K562 (cell line): ENCODE data around the gene YES1. TPM values are rescaled to one million over a fixed set of nuclear protein-coding genes. Genes with fewer than 3 reads are reported as not detected.

Source experiments
- ATF1 ChIP-seq, 2 experiments: fragments of 450-650 bp in 1 of 2; IDR thresholded peaks; 2 replicates each; pipeline ENCODE4 v1.6.1; 2016; ENCODE audit warnings: missing compliant biosample characterization in 1 of 2, missing genetic modification characterization in 1 of 2
- DIDO1 ChIP-seq: fragments of 450-650 bp; IDR thresholded peaks from 2 replicates; pipeline ENCODE4 v1.6.1; 2016; ENCODE audit warnings: low read depth, missing biosample characterization, missing genetic modification characterization
- FOXK2 ChIP-seq, 2 experiments: fragments of 450-650 bp; IDR thresholded peaks in 1 of 2; conservative IDR thresholded peaks in 1 of 2; 2 replicates each; pipeline ENCODE4 v1.6.1; 2016; ENCODE audit warnings: low read depth in 2 of 2, mild to moderate bottlenecking in 1 of 2
- GABPB2 ChIP-seq: fragments of 250-450 bp; sonication (Bioruptor Pico); conservative IDR thresholded peaks from 2 replicates; pipeline ENCODE4 v1.5.1; 2021; ENCODE audit warnings: mild to moderate bottlenecking
- GTF2E2 ChIP-seq: fragments of 200-800 bp; sonication (Bioruptor generic); IDR thresholded peaks from 2 replicates; pipeline ENCODE4 v1.6.1; 2016; ENCODE audit warnings: missing genetic modification characterization, missing compliant biosample characterization
- HDAC6 ChIP-seq: IDR thresholded peaks from 2 replicates; pipeline ENCODE4 v1.6.1; 2012; ENCODE audit warnings: low read depth, mild to moderate bottlenecking, control low read depth, inconsistent platforms, low read length, moderate library complexity
- HNRNPK ChIP-seq: fragments of 200-400 bp; formaldehyde crosslinking; IDR thresholded peaks from one replicate; pipeline ENCODE4 v1.6.1; 2018; ENCODE audit warnings: mild to moderate bottlenecking, low read depth, low read length; ENCODE audit not compliant: poor library complexity, severe bottlenecking
- JUNB ChIP-seq: fragments of 450-650 bp; formaldehyde crosslinking; conservative IDR thresholded peaks from 2 replicates; pipeline ENCODE4 v1.4.0; 2020; ENCODE audit warnings: mild to moderate bottlenecking
- KAT7 ChIP-seq: sonication (generic); formaldehyde crosslinking; IDR thresholded peaks from 2 replicates; pipeline ENCODE4 v1.8.0; 2022; ENCODE audit warnings: missing genetic modification reagents, mild to moderate bottlenecking, borderline replicate concordance
- NR1H2 ChIP-seq: sonication (generic); formaldehyde crosslinking; IDR thresholded peaks from 2 replicates; pipeline ENCODE4 v1.4.0; 2020; ENCODE audit warnings: mild to moderate bottlenecking, missing genetic modification reagents
- OTX1 ChIP-seq: fragments of 450-650 bp; formaldehyde crosslinking; IDR thresholded peaks from 2 replicates; pipeline ENCODE4 v1.4.0; 2022; ENCODE audit warnings: mild to moderate bottlenecking
- PHF21A ChIP-seq: fragments of 450-650 bp; IDR thresholded peaks from 2 replicates; pipeline ENCODE4 v1.6.1; 2017; ENCODE audit warnings: low read depth, borderline replicate concordance
- RNF2 ChIP-seq: sonication (generic); IDR thresholded peaks from 2 replicates; pipeline ENCODE4 v1.6.1; 2016
- SLC30A9 ChIP-seq: fragments of 250-450 bp; sonication (Bioruptor Pico); IDR thresholded peaks from 2 replicates; pipeline ENCODE4 v1.8.0; 2022; ENCODE audit warnings: mild to moderate bottlenecking, moderate library complexity
- TAF15 ChIP-seq: fragments of 200-400 bp; formaldehyde crosslinking; IDR thresholded peaks from 2 replicates; pipeline ENCODE4 v1.6.1; 2017; ENCODE audit warnings: mild to moderate bottlenecking, low read depth, low read length, moderate library complexity
- ZNF431 ChIP-seq: sonication (generic); formaldehyde crosslinking; IDR thresholded peaks from 2 replicates; pipeline ENCODE4 v1.8.0; 2022; ENCODE audit warnings: mild to moderate bottlenecking, missing genetic modification reagents
- ZNF561 ChIP-seq: fragments of 450-650 bp; formaldehyde crosslinking; conservative IDR thresholded peaks from 2 replicates; pipeline ENCODE4 v1.4.0; 2020; ENCODE audit warnings: mild to moderate bottlenecking, moderate library complexity
- ZNF668 ChIP-seq: fragments of 250-450 bp; sonication (Bioruptor Pico); IDR thresholded peaks from 2 replicates; pipeline ENCODE4 v1.8.0; 2022; ENCODE audit warnings: mild to moderate bottlenecking, inconsistent platforms
- polyA plus RNA-seq, 8 experiments: library from polyadenylated mRNA; depleted of rRNA in 4 of 8; stranded (reverse) in 5 of 8; unstranded in 3 of 8; fragments of >200 nt; fragmentation: Nextera tagmentation in 2 of 8; fragmentation: Illumina TruSeq in 1 of 8; extraction: Ambion mirVana in 2 of 8; extraction: Trizol in 1 of 8; gene quantifications; 2 replicates each; pipeline versions ENCODE4 v1.2.1 to v1.2.3, GENCODE V29; 2011 to 2014; ENCODE audit warnings: inconsistent platforms in 1 of 8, missing spikeins in 1 of 8
- total RNA-seq, 7 experiments: library from RNA; depleted of rRNA in 6 of 7; stranded (reverse); fragments of >200 nt in 6 of 7; fragmentation: Illumina TruSeq in 2 of 7; extraction: Trizol in 2 of 7; gene quantifications; 2 replicates each; pipeline versions ENCODE4 v1.2.1 to v1.2.3, GENCODE V29; 2011 to 2021; ENCODE audit warnings: low replicate concordance in 1 of 7
- TF ChIP-seq, protein P1 (sequence below): fragments of 250-450 bp; sonication (Bioruptor Pico); IDR thresholded peaks from 2 replicates; pipeline ENCODE4 v1.8.0; 2022; ENCODE audit warnings: moderate library complexity, mild to moderate bottlenecking, inconsistent platforms
- TF ChIP-seq, protein P2 (sequence below): fragments of 450-650 bp; IDR thresholded peaks from 2 replicates; pipeline ENCODE4 v1.6.1; 2017; ENCODE audit warnings: antibody characterized with exemption
- TF ChIP-seq, protein P3 (sequence below): sonication (generic); formaldehyde crosslinking; IDR thresholded peaks from 2 replicates; pipeline ENCODE4 v1.8.0; 2022; ENCODE audit warnings: mild to moderate bottlenecking, low read depth, missing genetic modification reagents
- TF ChIP-seq, protein P4 (sequence below): fragments of 150-350 bp; conservative IDR thresholded peaks from 2 replicates; pipeline ENCODE4 v1.6.1; 2014; ENCODE audit warnings: low read length

YES1 gene
- total and polyA plus RNA-seq, 9 of the 15 experiments (the other 6 are each of a cell fraction or from before 2014, with no cell fraction given): 37.2 to 115 (median 77.7) TPM

DNA sequence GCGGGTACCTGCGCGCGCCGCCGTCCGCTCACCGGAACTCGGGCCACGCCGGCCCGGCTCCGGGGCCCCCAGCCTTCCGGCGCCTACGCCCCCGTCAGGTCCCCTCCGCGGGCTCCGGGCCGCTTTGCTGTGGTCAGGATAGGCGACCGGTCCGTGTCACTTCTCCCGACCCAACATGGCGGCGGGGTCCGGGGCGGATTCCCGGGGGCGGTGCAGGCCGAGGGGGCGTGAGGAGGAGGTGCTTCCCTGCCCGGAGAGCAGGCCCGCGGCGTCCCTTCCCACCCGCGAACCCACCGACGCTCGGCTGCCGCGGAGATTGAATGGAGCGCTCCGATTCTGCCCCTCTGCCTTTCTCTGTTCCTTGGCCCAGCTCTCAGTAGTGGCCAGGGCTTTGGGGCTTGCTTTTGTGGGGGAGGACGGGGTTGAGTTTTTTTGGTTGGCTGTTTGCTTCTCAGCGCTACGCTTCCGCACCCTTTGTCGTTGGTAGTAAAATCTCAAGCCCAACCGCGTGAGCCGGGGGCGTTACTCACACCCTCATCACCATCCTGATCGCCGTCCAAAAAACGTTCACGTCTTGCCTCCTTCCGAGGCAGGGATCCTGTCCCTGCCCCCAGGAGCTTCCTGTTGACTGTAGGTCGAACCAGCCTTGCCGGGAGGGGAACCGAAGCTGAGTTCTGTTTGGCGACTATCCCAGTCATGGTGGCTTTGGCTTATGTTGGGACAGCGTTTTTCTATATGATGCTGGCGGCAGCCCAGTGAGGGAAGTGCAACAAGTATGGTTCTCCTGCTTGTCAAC is 532 bp upstream of the YES1 start (continued):
- peak in 1 of 2 experiments; percentile 80; a peak in 2 of 4 replicates for TF ChIP-seq FOXK2 (conservative IDR thresholded peaks at IDR 0.05 in 1 of 2, IDR thresholded peaks at IDR 0.05 in 1 of 2; ENCODE audit: low read depth in 2 of 2)
- TF ChIP-seq GABPB2: no peak
- TF ChIP-seq DIDO1 (tag): no peak
- no peak for TF ChIP-seq HDAC6
- TF ChIP-seq, protein P1, sequence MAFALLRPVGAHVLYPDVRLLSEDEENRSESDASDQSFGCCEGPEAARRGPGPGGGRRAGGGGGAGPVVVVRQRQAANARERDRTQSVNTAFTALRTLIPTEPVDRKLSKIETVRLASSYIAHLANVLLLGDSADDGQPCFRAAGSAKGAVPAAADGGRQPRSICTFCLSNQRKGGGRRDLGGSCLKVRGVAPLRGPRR (CRISPR knock-in tag): no peak
- no peak for TF ChIP-seq TAF15
- TF ChIP-seq SLC30A9 (CRISPR knock-in tag): no peak
- TF ChIP-seq HNRNPK: peak; percentile 61
- no peak for TF ChIP-seq ATF1 (CRISPR knock-in tag; IDR thresholded peaks at IDR 0.05)
- TF ChIP-seq ATF1 (tag; IDR thresholded peaks at IDR 0.05): peak; percentile 74
- TF ChIP-seq KAT7: peak; percentile 65; the same call in 1 of the 2 replicates
- no peak for TF ChIP-seq PHF21A
- TF ChIP-seq ZNF561 (CRISPR knock-in tag): no peak
- peak; percentile 82; the same call in 1 of the 2 replicates for TF ChIP-seq ZNF431 (CRISPR knock-in tag)
- peak; percentile 86; the same call in 1 of the 2 replicates for TF ChIP-seq RNF2
- 0 out of 2 replicates have a peak, but pooled peaks have one; percentile 23 for TF ChIP-seq JUNB
- 0 out of 2 replicates have a peak, but pooled peaks have one; percentile 78 for TF ChIP-seq NR1H2
- TF ChIP-seq, protein P2, sequence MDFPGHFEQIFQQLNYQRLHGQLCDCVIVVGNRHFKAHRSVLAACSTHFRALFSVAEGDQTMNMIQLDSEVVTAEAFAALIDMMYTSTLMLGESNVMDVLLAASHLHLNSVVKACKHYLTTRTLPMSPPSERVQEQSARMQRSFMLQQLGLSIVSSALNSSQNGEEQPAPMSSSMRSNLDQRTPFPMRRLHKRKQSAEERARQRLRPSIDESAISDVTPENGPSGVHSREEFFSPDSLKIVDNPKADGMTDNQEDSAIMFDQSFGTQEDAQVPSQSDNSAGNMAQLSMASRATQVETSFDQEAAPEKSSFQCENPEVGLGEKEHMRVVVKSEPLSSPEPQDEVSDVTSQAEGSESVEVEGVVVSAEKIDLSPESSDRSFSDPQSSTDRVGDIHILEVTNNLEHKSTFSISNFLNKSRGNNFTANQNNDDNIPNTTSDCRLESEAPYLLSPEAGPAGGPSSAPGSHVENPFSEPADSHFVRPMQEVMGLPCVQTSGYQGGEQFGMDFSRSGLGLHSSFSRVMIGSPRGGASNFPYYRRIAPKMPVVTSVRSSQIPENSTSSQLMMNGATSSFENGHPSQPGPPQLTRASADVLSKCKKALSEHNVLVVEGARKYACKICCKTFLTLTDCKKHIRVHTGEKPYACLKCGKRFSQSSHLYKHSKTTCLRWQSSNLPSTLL: no peak
- TF ChIP-seq, protein P3, sequence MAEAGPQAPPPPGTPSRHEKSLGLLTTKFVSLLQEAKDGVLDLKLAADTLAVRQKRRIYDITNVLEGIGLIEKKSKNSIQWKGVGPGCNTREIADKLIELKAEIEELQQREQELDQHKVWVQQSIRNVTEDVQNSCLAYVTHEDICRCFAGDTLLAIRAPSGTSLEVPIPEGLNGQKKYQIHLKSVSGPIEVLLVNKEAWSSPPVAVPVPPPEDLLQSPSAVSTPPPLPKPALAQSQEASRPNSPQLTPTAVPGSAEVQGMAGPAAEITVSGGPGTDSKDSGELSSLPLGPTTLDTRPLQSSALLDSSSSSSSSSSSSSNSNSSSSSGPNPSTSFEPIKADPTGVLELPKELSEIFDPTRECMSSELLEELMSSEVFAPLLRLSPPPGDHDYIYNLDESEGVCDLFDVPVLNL (CRISPR knock-in tag): no peak; the same call in 1 of the 2 replicates
- TF ChIP-seq GTF2E2 (tag): no peak
- TF ChIP-seq OTX1 (CRISPR knock-in tag): peak; percentile 87
- no peak for TF ChIP-seq ZNF668
- TF ChIP-seq, protein P4, sequence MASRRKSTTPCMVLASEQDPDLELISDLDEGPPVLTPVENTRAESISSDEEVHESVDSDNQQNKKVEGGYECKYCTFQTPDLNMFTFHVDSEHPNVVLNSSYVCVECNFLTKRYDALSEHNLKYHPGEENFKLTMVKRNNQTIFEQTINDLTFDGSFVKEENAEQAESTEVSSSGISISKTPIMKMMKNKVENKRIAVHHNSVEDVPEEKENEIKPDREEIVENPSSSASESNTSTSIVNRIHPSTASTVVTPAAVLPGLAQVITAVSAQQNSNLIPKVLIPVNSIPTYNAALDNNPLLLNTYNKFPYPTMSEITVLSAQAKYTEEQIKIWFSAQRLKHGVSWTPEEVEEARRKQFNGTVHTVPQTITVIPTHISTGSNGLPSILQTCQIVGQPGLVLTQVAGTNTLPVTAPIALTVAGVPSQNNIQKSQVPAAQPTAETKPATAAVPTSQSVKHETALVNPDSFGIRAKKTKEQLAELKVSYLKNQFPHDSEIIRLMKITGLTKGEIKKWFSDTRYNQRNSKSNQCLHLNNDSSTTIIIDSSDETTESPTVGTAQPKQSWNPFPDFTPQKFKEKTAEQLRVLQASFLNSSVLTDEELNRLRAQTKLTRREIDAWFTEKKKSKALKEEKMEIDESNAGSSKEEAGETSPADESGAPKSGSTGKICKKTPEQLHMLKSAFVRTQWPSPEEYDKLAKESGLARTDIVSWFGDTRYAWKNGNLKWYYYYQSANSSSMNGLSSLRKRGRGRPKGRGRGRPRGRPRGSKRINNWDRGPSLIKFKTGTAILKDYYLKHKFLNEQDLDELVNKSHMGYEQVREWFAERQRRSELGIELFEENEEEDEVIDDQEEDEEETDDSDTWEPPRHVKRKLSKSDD: no peak
